Measurements from ENCODE around the gene BTRC.

Gene BTRC

GRCh38 chr10:101569622-101570427, 215.9 kb downstream of the BTRC start:
- no peak for FAIRE-seq

GRCh38 chr10:101570428-101571270, 216.7 kb downstream of the BTRC start:
- FAIRE-seq: no peak

- FAIRE-seq: no peak
Measured at GRCh38 chr10:101571271-101571925, 217.4 kb downstream of the BTRC start.

- FAIRE-seq: no peak
Measured at GRCh38 chr10:101572126-101572525, 218.2 kb downstream of the BTRC start.

GRCh38 chr10:101572785-101573184, 218.8 kb downstream of the BTRC start:
- no peak for FAIRE-seq

- no peak for FAIRE-seq
Measured at GRCh38 chr10:101573885-101574753, 220.2 kb downstream of the BTRC start.

GRCh38 chr10:101575091-101575490, 221.1 kb downstream of the BTRC start:
- no peak for FAIRE-seq

- FAIRE-seq: no peak
Measured at GRCh38 chr10:101575580-101576210, 221.7 kb downstream of the BTRC start.

GRCh38 chr10:101576211-101576863, 222.4 kb downstream of the BTRC start:
- no peak for FAIRE-seq

- FAIRE-seq: no peak
Measured at GRCh38 chr10:101577121-101577871, 223.3 kb downstream of the BTRC start.

GRCh38 chr10:101578192-101578591, 224.2 kb downstream of the BTRC start:
- no peak for FAIRE-seq

- no peak for FAIRE-seq
Measured at GRCh38 chr10:101578803-101579515, 225.0 kb downstream of the BTRC start.

- FAIRE-seq: no peak
Measured at GRCh38 chr10:101579516-101579870, 225.5 kb downstream of the BTRC start.

GRCh38 chr10:101580486-101581399, 226.8 kb downstream of the BTRC start:
- no peak for FAIRE-seq

GRCh38 chr10:101585841-101586240, 231.9 kb downstream of the BTRC start:
- FAIRE-seq: no peak

- peak; percentile 91 for FAIRE-seq
Measured at GRCh38 chr10:101587725-101588653, 234.0 kb downstream of the BTRC start, which contains the start of the genes DPCD and POLL. Gene DPCD (plus strand): TSS chr10:101588321. CDS start chr10:101588337, 16 bp downstream. Gene POLL (minus strand): TSS chr10:101588257. CDS start chr10:101587360, 897 bp downstream.

- no peak for FAIRE-seq
Measured at GRCh38 chr10:101588879-101589278, 234.9 kb downstream of the BTRC start.

Measured in A204.1 (cell line).